AG04449 (cell line): ENCODE results near the gene MLIP.

Experiments used
- CTCF ChIA-PET: fragments of 350-600 bp; formaldehyde crosslinking; extraction: SDS; loops from one replicate; lab custom pipeline; 2021; ENCODE audit warnings: antibody characterized with exemption; lab: Yijun Ruan, JAX
- POLR2A ChIA-PET: fragments of 400-600, 350-600 bp; formaldehyde crosslinking; extraction: SDS; loops from one replicate; lab custom pipeline; 2020; ENCODE audit warnings: antibody characterized with exemption, inconsistent platforms; lab: Yijun Ruan, JAX
- DNase-seq: peaks from one replicate; pipeline ENCODE4 v3.0.0-alpha.2; 2010; ENCODE audit warnings: low read depth, low spot score
- H3K4me3 ChIP-seq: 2 replicates; pipeline ENCODE4 v1.5.1; 2011; ENCODE audit warnings: low read depth, mild to moderate bottlenecking, control low read depth, low read length
- TF ChIP-seq, protein P1 (sequence below): IDR thresholded peaks from one replicate; pipeline ENCODE4 v1.5.1; 2011; ENCODE audit warnings: mild to moderate bottlenecking, moderate library complexity, low read length, control low read depth, inconsistent platforms; ENCODE audit not compliant: insufficient read depth; ENCODE audit errors: missing control alignments

MLIP gene

GRCh38 chr6:54179152-54179551 is 67.9 kb downstream of the MLIP start:
- ChIA-PET POLR2A (no interaction called here), CTCF (no interaction called here)
- TF ChIP-seq, protein P1, sequence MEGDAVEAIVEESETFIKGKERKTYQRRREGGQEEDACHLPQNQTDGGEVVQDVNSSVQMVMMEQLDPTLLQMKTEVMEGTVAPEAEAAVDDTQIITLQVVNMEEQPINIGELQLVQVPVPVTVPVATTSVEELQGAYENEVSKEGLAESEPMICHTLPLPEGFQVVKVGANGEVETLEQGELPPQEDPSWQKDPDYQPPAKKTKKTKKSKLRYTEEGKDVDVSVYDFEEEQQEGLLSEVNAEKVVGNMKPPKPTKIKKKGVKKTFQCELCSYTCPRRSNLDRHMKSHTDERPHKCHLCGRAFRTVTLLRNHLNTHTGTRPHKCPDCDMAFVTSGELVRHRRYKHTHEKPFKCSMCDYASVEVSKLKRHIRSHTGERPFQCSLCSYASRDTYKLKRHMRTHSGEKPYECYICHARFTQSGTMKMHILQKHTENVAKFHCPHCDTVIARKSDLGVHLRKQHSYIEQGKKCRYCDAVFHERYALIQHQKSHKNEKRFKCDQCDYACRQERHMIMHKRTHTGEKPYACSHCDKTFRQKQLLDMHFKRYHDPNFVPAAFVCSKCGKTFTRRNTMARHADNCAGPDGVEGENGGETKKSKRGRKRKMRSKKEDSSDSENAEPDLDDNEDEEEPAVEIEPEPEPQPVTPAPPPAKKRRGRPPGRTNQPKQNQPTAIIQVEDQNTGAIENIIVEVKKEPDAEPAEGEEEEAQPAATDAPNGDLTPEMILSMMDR = no peak
- no peak for DNase-seq
- H3K4me3 ChIP-seq = no peak overlapping the region

GRCh38 chr6:54183616-54184015 is 72.4 kb downstream of the MLIP start:
- ChIA-PET CTCF (interaction anchor here (0.8 kb wide), 1 partner anchor 9 kb away, joined by 3 read pairs; no protein-coding TSS in a partner anchor), POLR2A (no interaction called here)
- TF ChIP-seq, protein P1 = no peak
- no peak for DNase-seq
- H3K4me3 ChIP-seq = no peak overlapping the region

- ChIA-PET CTCF (no interaction called here), POLR2A (no interaction called here)
- no peak for DNase-seq
- H3K4me3 ChIP-seq = no peak overlapping the region
- TF ChIP-seq, protein P1 = no peak
Observed at GRCh38 chr6:54185885-54186284, 74.6 kb downstream of the MLIP start.

DNA sequence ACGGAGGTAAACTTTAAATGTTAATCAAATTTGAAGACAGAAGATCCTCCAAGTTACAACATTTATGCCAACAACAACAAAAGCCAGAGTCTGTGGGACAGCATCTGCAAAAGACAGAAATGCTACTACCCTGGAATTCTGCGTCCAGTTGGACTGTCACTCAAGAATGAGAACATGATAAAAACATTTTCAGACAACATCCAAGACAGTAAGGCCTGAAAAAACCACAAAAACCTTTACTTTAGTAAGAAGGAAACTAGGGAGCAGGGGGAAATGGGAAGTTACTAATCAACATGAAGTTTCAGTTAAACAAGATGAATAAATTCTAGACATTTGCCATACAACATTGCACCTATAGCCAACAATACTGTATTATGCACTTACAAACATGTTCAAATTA is 77.6 kb downstream of the MLIP start:
- TF ChIP-seq, protein P1 = no peak
- CTCF ChIA-PET = no interaction called here
- POLR2A ChIA-PET = no interaction called here
- H3K4me3 ChIP-seq = no peak overlapping the region
- DNase-seq = no peak

GRCh38 chr6:54191461-54191860 is 80.2 kb downstream of the MLIP start:
- CTCF ChIA-PET = no interaction called here
- POLR2A ChIA-PET = no interaction called here
- H3K4me3 ChIP-seq = no peak overlapping the region
- DNase-seq = no peak
- TF ChIP-seq, protein P1 = no peak

GRCh38 chr6:54192993-54193392 is 81.8 kb downstream of the MLIP start:
- no peak for DNase-seq
- ChIA-PET POLR2A (no interaction called here), CTCF (interaction anchor here (0.7 kb wide), 1 partner anchor 9 kb away, joined by 3 read pairs; no protein-coding TSS in a partner anchor)
- TF ChIP-seq, protein P1 = no peak
- no peak overlapping the region for H3K4me3 ChIP-seq
